Neuronal stem cell (in vitro differentiated cells): ENCODE data around the gene KCNJ6.
A peak's percentile ranks its signal among the peaks of the same experiment; 100 is the strongest.

Source experiments
- DNase-seq: peaks from one replicate; pipeline ENCODE4 v3.0.0-alpha.2; 2013; ENCODE audit warnings: low spot score
- H2AFZ ChIP-seq: one replicate; pipeline ENCODE4 v1.6.1; 2013; ENCODE audit warnings: mild to moderate bottlenecking, low read length, inconsistent platforms
- H2AK5ac ChIP-seq: 2 replicates; pipeline ENCODE4 v1.6.1; 2013; ENCODE audit warnings: low read depth, mild to moderate bottlenecking, inconsistent platforms, low read length, moderate library complexity, mixed read lengths
- H2BK120ac ChIP-seq: 2 replicates; pipeline ENCODE4 v1.6.1; 2013; ENCODE audit warnings: low read depth, mild to moderate bottlenecking, inconsistent platforms, low read length, moderate library complexity, mixed read lengths
- H2BK12ac ChIP-seq: one replicate; pipeline ENCODE4 v1.6.1; 2013; ENCODE audit warnings: low read length, inconsistent platforms
- H2BK15ac ChIP-seq: 2 replicates; pipeline ENCODE4 v1.6.1; 2013; ENCODE audit warnings: mild to moderate bottlenecking, low read length, inconsistent platforms, mixed read lengths
- H2BK5ac ChIP-seq: one replicate; pipeline ENCODE4 v1.6.1; 2013; ENCODE audit warnings: inconsistent platforms, mild to moderate bottlenecking, low read length, moderate library complexity
- H3K14ac ChIP-seq: one replicate; pipeline ENCODE4 v1.6.1; 2013; ENCODE audit warnings: low read length, inconsistent platforms
- H3K18ac ChIP-seq: 2 replicates; pipeline ENCODE4 v1.6.1; 2013; ENCODE audit warnings: low read length, inconsistent platforms
- H3K23ac ChIP-seq: 2 replicates; pipeline ENCODE4 v1.6.1; 2013; ENCODE audit warnings: low read depth, mild to moderate bottlenecking, mixed read lengths, low read length, inconsistent platforms; ENCODE audit not compliant: poor library complexity
- H3K27ac ChIP-seq: replicated peaks from 3 replicates; pipeline ENCODE4 v1.5.1; 2013; ENCODE audit warnings: low read length, inconsistent platforms
- H3K27me3 ChIP-seq, 3 experiments: 2 replicates each; pipeline ENCODE4 v1.6.1; 2013; ENCODE audit warnings: low read length in 3 of 3, mild to moderate bottlenecking in 2 of 3, inconsistent platforms in 1 of 3, low read depth in 1 of 3, mixed read lengths in 1 of 3, moderate library complexity in 1 of 3; ENCODE audit not compliant: control insufficient read depth in 3 of 3, insufficient read depth in 3 of 3
- H3K36me3 ChIP-seq, 2 donors: replicated peaks in 1 of 2; 2 replicates each; pipeline ENCODE4 v1.6.1; 2013; ENCODE audit warnings: low read length in 2 of 2; ENCODE audit not compliant: control insufficient read depth in 2 of 2, insufficient read depth in 2 of 2
- H3K4ac ChIP-seq: 2 replicates; pipeline ENCODE4 v1.6.1; 2013; ENCODE audit warnings: inconsistent platforms, mild to moderate bottlenecking, low read length, moderate library complexity
- H3K4me1 ChIP-seq, 2 donors: 1 replicate in 1 of 2; 2 replicates in 1 of 2; pipeline ENCODE4 v1.6.1; 2013; ENCODE audit warnings: low read length in 2 of 2, low read depth in 1 of 2; ENCODE audit not compliant: control insufficient read depth in 2 of 2, insufficient read depth in 1 of 2
- H3K4me2 ChIP-seq: one replicate; pipeline ENCODE4 v1.6.1; 2013; ENCODE audit warnings: mild to moderate bottlenecking, low read length, inconsistent platforms; ENCODE audit not compliant: insufficient read depth, poor library complexity, severe bottlenecking
- H3K4me3 ChIP-seq, 2 donors: 2 replicates each; pipeline ENCODE4 v1.5.1; 2013; ENCODE audit warnings: low read length in 2 of 2, mild to moderate bottlenecking in 2 of 2, inconsistent platforms in 1 of 2, moderate library complexity in 1 of 2
- H3K79me1 ChIP-seq: one replicate; pipeline ENCODE4 v1.6.1; 2013; ENCODE audit warnings: low read depth, mild to moderate bottlenecking, inconsistent platforms, low read length, moderate library complexity
- H3K9ac ChIP-seq: one replicate; pipeline ENCODE4 v1.6.1; 2013; ENCODE audit warnings: mild to moderate bottlenecking, low read depth, low read length, inconsistent platforms; ENCODE audit not compliant: poor library complexity
- H3K9me3 ChIP-seq, 2 donors: replicated peaks in 1 of 2; 2 replicates each; pipeline versions ENCODE3 to v1.6.1; 2013; ENCODE audit warnings: low read length in 2 of 2, mild to moderate bottlenecking in 2 of 2, inconsistent platforms in 1 of 2, low read depth in 1 of 2, mixed read lengths in 1 of 2, moderate library complexity in 1 of 2; ENCODE audit not compliant: control insufficient read depth in 2 of 2, insufficient read depth in 1 of 2
- H4K8ac ChIP-seq: one replicate; pipeline ENCODE4 v1.6.1; 2013; ENCODE audit warnings: low read depth, mild to moderate bottlenecking, inconsistent platforms, low read length, moderate library complexity
- H4K91ac ChIP-seq: one replicate; pipeline ENCODE4 v1.6.1; 2013; ENCODE audit warnings: low read length, low read depth, mild to moderate bottlenecking, inconsistent platforms; ENCODE audit not compliant: poor library complexity
- WGBS, 2 donors: extraction: QIAGEN DNeasy Blood & Tissue Kit; methylation state at CpG; one replicate each; pipeline ENCODE4 v1.1.7; 2013; ENCODE audit warnings: missing lambda C conversion rate in 2 of 2, mixed read lengths in 1 of 2; ENCODE audit not compliant: insufficient read length in 2 of 2, insufficient replicate concordance in 1 of 2; ENCODE audit errors: extremely low coverage in 2 of 2; 5-methylcytosine and 5-hydroxymethylcytosine counted together

Gene KCNJ6

DNA sequence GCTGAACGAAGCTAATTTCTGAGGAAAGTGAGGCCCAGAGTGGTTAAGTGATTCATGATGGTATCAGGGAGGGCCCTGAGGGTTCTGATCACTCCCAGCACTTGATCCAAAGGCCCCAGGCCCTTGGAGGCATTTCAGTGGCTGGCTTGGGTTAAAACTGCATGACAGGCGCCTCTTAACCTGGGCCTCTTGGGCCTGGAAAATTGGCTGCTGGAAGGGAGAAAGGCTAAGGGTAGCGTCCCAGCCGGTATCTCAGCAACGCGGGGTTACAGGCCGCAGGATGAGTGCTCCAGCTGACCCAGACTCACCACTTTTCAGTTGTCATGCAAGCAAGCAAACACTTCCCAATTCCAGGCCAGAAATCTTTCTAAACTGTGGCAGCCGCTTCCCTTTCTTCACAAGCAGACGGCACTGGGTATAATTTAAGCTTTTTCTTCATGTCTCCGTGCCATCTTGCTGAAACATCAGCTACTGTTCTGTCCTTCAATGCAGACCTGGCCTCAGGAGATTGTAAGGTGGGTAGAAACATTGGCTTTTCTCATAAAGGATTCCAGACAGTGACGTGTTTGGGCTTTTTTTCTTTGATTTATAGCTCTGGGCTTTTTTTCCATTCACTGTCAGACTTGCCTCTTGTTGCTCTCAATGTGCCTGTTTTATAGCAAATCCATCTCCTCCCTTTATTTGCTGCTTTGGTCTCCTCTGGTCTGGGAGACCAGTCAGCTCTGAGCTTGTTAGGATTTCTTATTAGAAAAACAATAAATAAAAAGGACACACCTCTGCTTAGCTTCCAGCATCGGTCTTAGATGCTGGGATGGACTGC, 229.1 kb downstream of the KCNJ6 start:
- Histone ChIP-seq H3K4me2 (no peak overlapping the region), H3K14ac (no peak overlapping the region), H3K4me3 (no peak overlapping the region), H3K36me3 (no peaks in the 10 kb centered on the region), H3K9me3 (no peaks in the 10 kb centered on the region), H3K9ac (no peak overlapping the region), H3K27me3 (no peaks in the 10 kb centered on the region), H4K91ac (no peak overlapping the region), H4K8ac (no peak overlapping the region), H3K79me1 (no peaks in the 10 kb centered on the region), H3K23ac (no peak overlapping the region), H2BK15ac (no peak overlapping the region), H3K4ac (no peak overlapping the region), H3K27ac (no peak overlapping the region), H2AK5ac (no peak overlapping the region), H3K4me1 (peaks cover 1 to 4% of the 10 kb centered on the region in 2 donors), H2AFZ (peak overlapping the region; percentile 55), H2BK12ac (no peak overlapping the region), H3K18ac (no peak overlapping the region), H2BK5ac (no peak overlapping the region), H2BK120ac (no peak overlapping the region)
- no peak for DNase-seq
- no CpG with 5 or more reads among the region's 12 CpGs for WGBS, 2 donors

DNA sequence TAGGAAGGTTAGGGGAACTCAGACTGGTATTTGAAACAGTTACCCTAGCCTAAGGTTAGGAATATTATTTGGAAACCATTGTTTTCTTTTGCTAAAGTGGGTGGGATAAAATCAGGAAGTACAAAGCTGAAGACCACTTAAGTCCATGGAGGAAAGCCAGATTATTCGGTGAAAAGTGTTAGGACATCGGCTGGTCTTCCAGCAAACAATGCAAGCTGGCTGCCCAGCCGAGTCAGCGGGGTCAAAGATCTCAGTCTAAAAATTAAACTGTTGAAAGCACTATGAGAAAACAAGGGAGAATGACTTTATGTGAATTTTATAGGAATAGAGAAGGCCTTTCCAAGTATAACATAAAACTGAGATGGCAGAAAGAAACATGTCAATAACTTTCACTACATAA, 231.7 kb downstream of the KCNJ6 start:
- no peak overlapping the region for H3K9ac ChIP-seq
- no peak overlapping the region for H2AK5ac ChIP-seq
- H4K8ac ChIP-seq: no peak overlapping the region
- H3K4me1 ChIP-seq: peaks cover 1 to 4% of the 10 kb centered on the region in 2 donors
- no peak overlapping the region for H2BK12ac ChIP-seq
- no peak overlapping the region for H2AFZ ChIP-seq
- H3K79me1 ChIP-seq: no peaks in the 10 kb centered on the region
- no peaks in the 10 kb centered on the region for H3K27me3 ChIP-seq
- no peak overlapping the region for H3K4me3 ChIP-seq
- H4K91ac ChIP-seq: no peak overlapping the region
- no peak overlapping the region for H3K4ac ChIP-seq
- no peak overlapping the region for H2BK5ac ChIP-seq
- DNase-seq: no peak
- no peaks in the 10 kb centered on the region for H3K36me3 ChIP-seq
- no CpG with 5 or more reads among the region's 4 CpGs for WGBS, 2 donors
- H3K4me2 ChIP-seq: no peak overlapping the region
- H3K23ac ChIP-seq: no peak overlapping the region
- no peak overlapping the region for H3K18ac ChIP-seq
- H3K14ac ChIP-seq: no peak overlapping the region
- H2BK15ac ChIP-seq: no peak overlapping the region
- H2BK120ac ChIP-seq: no peak overlapping the region
- H3K9me3 ChIP-seq: no peaks in the 10 kb centered on the region
- no peak overlapping the region for H3K27ac ChIP-seq

DNA sequence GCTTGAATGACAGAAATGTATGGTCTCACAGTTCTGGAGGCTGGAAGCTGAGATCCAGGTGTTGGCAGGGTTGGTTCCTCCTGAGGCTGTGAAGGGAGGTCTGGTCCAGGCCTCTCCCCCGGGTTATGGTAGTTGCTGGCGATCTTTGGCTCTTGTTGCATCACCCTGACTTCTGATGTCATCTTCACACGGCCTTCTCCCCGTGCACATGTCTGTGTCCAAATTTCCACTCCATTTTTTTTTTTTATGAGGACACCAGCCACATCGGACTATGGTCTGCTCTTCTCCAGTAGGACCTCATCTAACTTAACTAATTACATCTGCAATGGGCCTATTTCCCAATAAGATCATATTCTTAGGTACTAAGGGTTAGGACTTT, 232.2 kb downstream of the KCNJ6 start:
- H2BK5ac ChIP-seq: no peak overlapping the region
- H3K4ac ChIP-seq: no peak overlapping the region
- no CpG with 5 or more reads among the region's 5 CpGs for WGBS, 2 donors
- H3K23ac ChIP-seq: no peak overlapping the region
- H4K8ac ChIP-seq: no peak overlapping the region
- no peak overlapping the region for H2AK5ac ChIP-seq
- no peak overlapping the region for H3K18ac ChIP-seq
- no peak overlapping the region for H2AFZ ChIP-seq
- H2BK120ac ChIP-seq: no peak overlapping the region
- H2BK12ac ChIP-seq: no peak overlapping the region
- H3K4me3 ChIP-seq: no peak overlapping the region
- no peaks in the 10 kb centered on the region for H3K79me1 ChIP-seq
- no peak overlapping the region for H3K14ac ChIP-seq
- H3K9ac ChIP-seq: no peak overlapping the region
- no peak overlapping the region for H2BK15ac ChIP-seq
- DNase-seq: no peak
- no peaks in the 10 kb centered on the region for H3K9me3 ChIP-seq
- no peaks in the 10 kb centered on the region for H3K27me3 ChIP-seq
- H4K91ac ChIP-seq: no peak overlapping the region
- no peak overlapping the region for H3K27ac ChIP-seq
- no peak overlapping the region for H3K4me2 ChIP-seq
- H3K36me3 ChIP-seq: no peaks in the 10 kb centered on the region
- H3K4me1 ChIP-seq: peaks cover 1 to 4% of the 10 kb centered on the region in 2 donors

DNA sequence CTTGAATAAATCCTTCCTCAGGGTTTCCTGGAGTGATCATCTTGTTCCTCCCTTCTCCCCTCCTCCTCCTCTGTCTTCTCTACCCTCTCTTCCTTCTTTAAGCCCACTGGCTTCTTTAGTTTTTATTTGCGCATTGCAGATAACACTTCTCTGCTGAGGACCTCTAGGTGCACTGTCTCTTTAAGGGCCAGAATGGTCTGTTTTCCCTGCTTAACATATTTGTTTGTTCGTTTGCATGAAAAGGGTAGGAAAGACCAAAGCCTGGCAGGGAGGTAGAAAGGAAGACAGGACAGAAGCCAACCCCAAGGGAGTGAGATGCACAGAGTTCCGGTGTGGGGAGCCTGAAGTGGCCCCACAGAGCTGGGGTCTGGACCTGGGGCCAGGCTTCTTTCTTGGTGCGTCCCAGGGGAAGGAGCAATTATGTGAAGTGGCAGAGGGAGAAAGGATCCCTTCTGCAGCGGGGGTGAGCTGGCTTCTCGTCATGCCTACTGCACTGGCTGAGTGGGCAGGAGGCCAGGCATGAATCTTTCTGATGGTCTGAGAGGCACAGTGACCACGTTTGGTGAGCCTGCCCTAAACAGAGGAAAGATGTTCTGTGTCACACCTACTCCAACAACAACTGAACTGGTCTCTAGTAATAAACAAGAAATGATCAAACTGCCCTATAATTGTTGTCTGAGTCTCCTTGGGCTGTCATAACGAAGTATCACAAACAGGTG, 232.7 kb downstream of the KCNJ6 start:
- no peak overlapping the region for H3K4me3 ChIP-seq
- H3K9ac ChIP-seq: no peak overlapping the region
- no peak overlapping the region for H3K27ac ChIP-seq
- H2BK15ac ChIP-seq: no peak overlapping the region
- H2AK5ac ChIP-seq: no peak overlapping the region
- no peaks in the 10 kb centered on the region for H3K9me3 ChIP-seq
- DNase-seq: no peak
- H3K27me3 ChIP-seq: no peaks in the 10 kb centered on the region
- no CpG with 5 or more reads among the region's 8 CpGs for WGBS, 2 donors
- H3K18ac ChIP-seq: no peak overlapping the region
- no peak overlapping the region for H2BK5ac ChIP-seq
- no peak overlapping the region for H4K91ac ChIP-seq
- H3K4me2 ChIP-seq: no peak overlapping the region
- H2BK12ac ChIP-seq: no peak overlapping the region
- no peaks in the 10 kb centered on the region for H3K79me1 ChIP-seq
- peaks cover 1 to 4% of the 10 kb centered on the region in 2 donors for H3K4me1 ChIP-seq
- H2BK120ac ChIP-seq: no peak overlapping the region
- H2AFZ ChIP-seq: no peak overlapping the region
- no peak overlapping the region for H3K14ac ChIP-seq
- H3K23ac ChIP-seq: no peak overlapping the region
- no peaks in the 10 kb centered on the region for H3K36me3 ChIP-seq
- H3K4ac ChIP-seq: no peak overlapping the region
- no peak overlapping the region for H4K8ac ChIP-seq
